SKM-1 (cell line): ENCODE results near the gene HGFAC.

Experiments used
- DNase-seq: peaks from one replicate; lab custom pipeline; 2025; ENCODE audit not compliant: unreplicated experiment; lab: John Stamatoyannopoulos, UW

HGFAC gene

GRCh38 chr4:3485011-3485791 lies 43.4 kb downstream of the HGFAC start:
- no peak for DNase-seq

GRCh38 chr4:3485886-3486540 lies 44.2 kb downstream of the HGFAC start:
- no peak for DNase-seq

GRCh38 chr4:3486541-3487540 lies 45.1 kb downstream of the HGFAC start:
- no peak for DNase-seq

GRCh38 chr4:3487861-3488260 lies 46.1 kb downstream of the HGFAC start:
- no peak for DNase-seq

- DNase-seq: no peak
These were observed 47.1 kb downstream of the HGFAC start for GRCh38 chr4:3488820-3489219.

- no peak for DNase-seq
These were observed 47.7 kb downstream of the HGFAC start for GRCh38 chr4:3489451-3489962.

- no peak for DNase-seq
These were observed 50.1 kb downstream of the HGFAC start for GRCh38 chr4:3491681-3492405.

GRCh38 chr4:3492741-3493719 lies 51.3 kb downstream of the HGFAC start:
- DNase-seq: no peak

- DNase-seq: no peak
These were observed 52.1 kb downstream of the HGFAC start for GRCh38 chr4:3493720-3494461.

- DNase-seq: no peak
These were observed 52.7 kb downstream of the HGFAC start for GRCh38 chr4:3494462-3494871.

GRCh38 chr4:3495204-3495975 lies 53.6 kb downstream of the HGFAC start:
- no peak for DNase-seq

- DNase-seq: no peak
These were observed 54.3 kb downstream of the HGFAC start for GRCh38 chr4:3496021-3496420.

GRCh38 chr4:3497095-3497494 lies 55.3 kb downstream of the HGFAC start:
- no peak for DNase-seq

- no peak for DNase-seq
These were observed 56.0 kb downstream of the HGFAC start for GRCh38 chr4:3497523-3498389.

- no peak for DNase-seq
These were observed 56.6 kb downstream of the HGFAC start for GRCh38 chr4:3498407-3498806.
